GM18909 (cell line): ENCODE data around the gene ATP8A1.
A peak's percentile ranks its signal among the peaks of the same experiment; 100 is the strongest.
"Not testable (repeated sequence)": the region's sequence is repeated elsewhere in the genome, so short reads cannot be mapped to it uniquely, and the experiment has no call there.

Source experiments
- ATAC-seq: cut with Tn5 transposase; IDR thresholded peaks from one replicate; pipeline ENCODE4 v1.9.1; 2021; ENCODE audit warnings: mild to moderate bottlenecking; ENCODE audit not compliant: unreplicated experiment, poor library complexity

ATP8A1 gene

DNA sequence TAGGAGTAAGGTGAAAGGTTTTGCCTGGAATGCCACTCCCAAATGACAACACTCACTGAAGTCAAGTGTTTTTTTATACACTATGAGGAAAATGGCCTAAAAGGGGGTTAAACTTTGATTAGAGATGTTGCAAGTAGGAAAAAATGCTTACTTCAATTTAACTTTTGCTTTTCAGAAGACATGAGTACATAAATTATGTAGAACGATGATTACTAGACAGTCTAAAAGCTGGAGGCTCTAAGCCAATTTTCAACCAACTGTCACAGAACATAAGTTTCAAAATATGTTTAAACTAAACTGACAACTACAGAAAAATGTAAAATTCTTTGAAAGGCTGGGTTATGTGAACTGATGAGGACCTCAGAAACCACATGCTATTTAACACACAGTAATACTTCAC, 176.2 kb downstream of the ATP8A1 start:
- no peak for ATAC-seq

- no peak for ATAC-seq
Observed at GRCh38 chr4:42480281-42480680, 176.6 kb downstream of the ATP8A1 start.

- no peak for ATAC-seq
Observed at GRCh38 chr4:42478946-42479345, 178.0 kb downstream of the ATP8A1 start.

DNA sequence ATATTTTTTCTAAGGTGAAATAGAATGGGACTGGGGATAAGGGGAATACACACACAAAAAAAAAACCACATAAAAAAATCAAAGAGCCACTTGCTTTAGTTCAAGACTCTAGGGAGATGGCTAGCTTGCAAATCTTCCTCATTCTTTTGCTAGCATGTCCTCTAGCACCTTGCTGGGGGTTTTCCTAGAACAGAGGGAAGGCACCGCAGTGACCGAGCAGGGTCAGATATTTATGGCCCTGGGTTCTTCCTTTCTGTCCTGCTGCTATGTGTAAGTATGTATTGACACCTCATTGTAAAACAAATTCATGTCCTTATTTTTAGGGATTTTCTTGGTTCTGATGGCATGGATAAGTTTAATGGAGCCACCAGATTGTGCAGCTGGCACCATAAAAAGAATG, 178.4 kb downstream of the ATP8A1 start:
- peak; percentile 53 for ATAC-seq

DNA sequence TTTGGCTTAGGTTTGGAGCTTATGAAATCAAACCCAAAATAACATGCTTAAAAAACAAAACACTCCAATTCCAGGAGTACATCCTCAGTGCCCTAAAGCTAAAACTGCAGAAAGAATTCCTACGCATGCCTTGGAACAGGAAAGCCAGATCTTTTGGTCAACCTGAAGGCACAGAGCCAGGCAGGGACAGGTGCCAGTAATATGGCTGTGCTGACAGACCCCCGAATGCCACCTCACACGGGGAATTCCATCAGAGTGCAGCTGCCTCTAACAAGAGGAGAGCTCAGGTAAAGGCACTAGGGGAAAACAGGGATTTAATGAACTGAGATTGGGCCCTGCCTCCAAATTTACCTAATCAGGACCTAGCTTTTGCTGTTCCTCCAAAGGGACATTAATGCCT, 182.5 kb downstream of the ATP8A1 start:
- ATAC-seq: no peak

- ATAC-seq: no peak
Observed at GRCh38 chr4:42473071-42473684, 183.7 kb downstream of the ATP8A1 start.

DNA sequence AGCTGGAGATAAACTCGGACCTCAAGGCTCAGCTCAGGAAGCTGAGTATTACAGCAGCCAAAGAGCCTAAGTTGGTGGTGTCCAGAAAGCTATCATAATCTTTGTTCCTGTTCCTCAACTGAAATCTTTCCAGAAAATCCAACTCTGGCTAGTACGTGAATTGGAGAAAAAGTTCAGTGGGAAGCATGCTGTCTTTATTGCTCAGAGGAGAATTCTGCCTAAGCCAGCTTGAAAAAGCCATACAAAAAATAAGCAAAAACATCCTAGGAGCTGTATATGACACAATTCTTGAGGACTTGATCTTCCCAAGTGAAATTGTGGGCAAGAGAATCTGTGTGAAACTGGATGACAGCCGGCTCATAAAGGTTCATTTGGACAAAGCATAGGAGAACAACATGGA, 185.0 kb downstream of the ATP8A1 start:
- ATAC-seq: no peak

DNA sequence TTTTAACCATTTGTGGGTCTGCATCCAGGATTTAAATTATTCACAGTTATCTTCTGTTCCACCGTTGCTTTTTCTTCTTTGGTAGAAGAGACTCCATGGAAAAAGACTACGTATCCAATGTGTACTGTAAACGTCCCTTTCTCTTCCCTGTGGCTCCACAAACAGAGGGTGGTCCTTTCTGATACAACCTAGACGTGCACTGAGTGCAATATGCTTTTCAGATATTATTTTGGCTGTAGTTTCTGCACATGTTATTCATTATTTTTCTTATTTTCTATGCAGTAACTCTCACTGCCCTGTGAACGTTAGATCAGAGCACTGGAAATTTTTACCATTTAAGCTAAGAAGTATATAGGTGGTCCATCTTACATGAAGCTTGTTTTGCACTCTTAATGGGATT, 186.9 kb downstream of the ATP8A1 start:
- ATAC-seq: no peak

DNA sequence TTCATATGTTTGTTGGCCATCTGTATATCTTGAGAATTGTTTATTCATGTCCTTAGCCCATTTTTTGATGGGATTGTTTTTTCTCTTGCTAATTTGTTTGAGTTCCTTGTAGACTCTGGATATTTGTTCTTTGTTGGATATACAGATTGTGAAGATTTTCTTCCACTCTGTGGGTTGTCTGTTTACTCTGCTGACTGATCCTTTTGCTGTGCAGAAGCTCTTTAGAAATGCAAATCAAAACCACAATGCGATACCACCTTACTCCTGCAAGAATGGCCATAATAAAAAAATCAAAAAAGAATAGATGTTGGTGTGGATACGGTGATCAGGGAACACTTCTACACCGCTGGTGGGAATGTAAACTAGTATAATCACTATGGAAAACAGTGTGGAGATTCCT, 189.1 kb downstream of the ATP8A1 start:
- not testable (repeated sequence) for ATAC-seq

- no peak for ATAC-seq
Observed at GRCh38 chr4:42466273-42466844, 190.5 kb downstream of the ATP8A1 start.

GRCh38 chr4:42464550-42465094, 192.3 kb downstream of the ATP8A1 start:
- ATAC-seq: no peak

DNA sequence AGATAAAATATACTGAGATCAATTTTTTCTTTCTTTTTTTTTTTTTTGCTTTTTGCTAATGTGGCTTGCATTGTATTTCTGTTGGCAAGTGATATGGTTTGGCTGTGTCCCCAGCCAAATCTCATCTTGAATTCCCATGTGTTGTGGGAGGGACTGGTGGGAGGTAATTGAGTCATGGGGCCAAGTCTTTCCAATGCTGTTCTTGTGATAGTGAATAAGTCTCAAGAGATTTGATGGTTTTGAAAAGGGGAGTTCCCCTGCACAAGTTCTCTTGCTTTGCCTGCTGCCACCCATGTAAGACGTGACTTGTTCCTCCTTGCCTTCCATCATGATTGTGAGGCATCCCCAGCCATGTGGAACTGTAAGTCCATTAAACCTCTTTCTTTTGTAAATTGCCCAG, 195.7 kb downstream of the ATP8A1 start:
- ATAC-seq: not testable (repeated sequence)

DNA sequence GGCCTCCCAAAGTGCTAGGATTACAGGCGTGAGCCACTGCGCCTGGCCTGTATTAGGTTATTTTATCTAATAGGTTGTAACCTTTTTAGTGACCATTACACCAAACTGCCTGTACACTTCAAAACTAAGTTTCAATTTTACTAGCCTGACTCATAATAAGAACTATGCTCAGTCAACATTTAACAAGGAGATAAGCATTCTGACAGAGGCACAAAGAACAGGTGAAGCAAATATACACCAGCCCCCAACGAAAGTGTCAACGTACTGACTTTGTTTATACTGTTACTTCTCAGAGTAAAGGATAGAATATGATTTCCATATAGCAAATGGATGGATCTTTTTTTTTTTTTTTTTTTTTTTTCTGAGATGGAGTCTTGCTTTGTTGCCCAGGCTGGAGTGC, 196.9 kb downstream of the ATP8A1 start:
- peak; percentile 98 for ATAC-seq

GRCh38 chr4:42458657-42459056, 198.2 kb downstream of the ATP8A1 start:
- ATAC-seq: no peak

GRCh38 chr4:42454755-42455420, 202.0 kb downstream of the ATP8A1 start:
- no peak for ATAC-seq

DNA sequence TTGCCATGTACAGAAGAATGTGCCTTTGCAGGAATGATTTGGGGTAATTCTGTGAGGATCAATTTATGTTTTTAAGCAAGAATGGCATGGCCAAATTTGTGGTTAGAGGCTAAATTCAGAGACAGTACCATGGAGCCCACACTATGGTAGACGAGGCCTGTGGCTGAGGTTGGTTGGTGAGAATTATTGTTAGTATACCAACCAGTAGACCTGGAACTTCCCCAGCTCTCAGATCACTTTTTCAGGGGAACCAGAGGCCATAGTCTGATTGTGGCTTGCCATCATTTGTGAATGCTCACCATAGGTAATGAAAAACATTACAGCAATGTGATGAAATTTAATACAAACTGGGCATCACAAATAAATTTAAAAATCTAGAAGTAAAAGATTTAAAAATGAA, 203.3 kb downstream of the ATP8A1 start:
- ATAC-seq: peak; percentile 83

- ATAC-seq: peak; percentile 76
Observed at GRCh38 chr4:42452823-42453222, 204.1 kb downstream of the ATP8A1 start.

DNA sequence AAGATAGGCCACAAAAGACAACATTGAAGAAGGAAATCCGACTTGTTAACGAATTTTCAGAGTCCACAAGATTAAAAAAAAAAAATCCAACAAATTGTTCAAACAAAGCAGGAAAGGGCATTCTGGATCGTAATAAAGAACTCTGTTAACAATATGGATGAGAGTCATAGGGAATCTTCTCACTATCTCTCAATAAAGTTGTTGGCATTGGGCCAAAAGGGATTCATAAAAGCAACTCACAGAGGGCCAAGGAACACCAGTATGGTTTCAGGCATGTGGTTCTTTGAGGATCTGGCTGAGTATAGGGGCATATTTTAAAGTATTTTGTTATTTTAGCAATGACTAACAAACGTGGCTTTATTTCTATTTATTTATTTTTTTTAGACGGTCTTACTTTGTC, 210.1 kb downstream of the ATP8A1 start:
- no peak for ATAC-seq

- no peak for ATAC-seq
Observed at GRCh38 chr4:42445038-42445437, 211.9 kb downstream of the ATP8A1 start.

GRCh38 chr4:42442601-42443000, 214.3 kb downstream of the ATP8A1 start:
- no peak for ATAC-seq

- no peak for ATAC-seq
Observed at GRCh38 chr4:42440083-42440482, 216.8 kb downstream of the ATP8A1 start.
